A673 (cell line): Measurements from ENCODE around the gene AKAP12.

ENCODE experiments used
- CTCF ChIP-seq: fragments of 300-800, 200-600 bp; sonication (generic); conservative IDR thresholded peaks from 2 replicates; pipeline ENCODE4 v1.5.1; 2017; ENCODE audit warnings: low read depth, mild to moderate bottlenecking, antibody characterized with exemption, low read length, moderate library complexity, mixed read lengths
- EZH2 ChIP-seq: fragments of 200-600 bp; sonication (generic); IDR thresholded peaks from 2 replicates; pipeline ENCODE4 v1.6.1; 2017; ENCODE audit warnings: borderline replicate concordance, low read depth, mild to moderate bottlenecking, mixed read lengths, antibody characterized with exemption, low read length; ENCODE audit not compliant: poor library complexity, severe bottlenecking

GRCh38 chr6:151196555-151196954 is 43.2 kb upstream of the AKAP12 start:
- TF ChIP-seq CTCF, result no peak
- no peak for TF ChIP-seq EZH2
